Activated CD4-positive, alpha-beta memory T cell treated with anti-CD3 and anti-CD28 coated beads, Interleukin-2, amount 10 ng/mL, durations not matched to agents 7 days and 5 days (primary cell): Measurements from ENCODE around the gene UNC45A. TPM values are rescaled to one million over a fixed set of nuclear protein-coding genes. Genes with fewer than 3 reads are reported as not detected.
A peak's percentile ranks its signal among the peaks of the same experiment; 100 is the strongest.
"Not testable (repeated sequence)": the region's sequence is repeated elsewhere in the genome, so short reads cannot be mapped to it uniquely, and the experiment has no call there.

Experiments
- CTCF ChIA-PET: fragments of 350-600 bp; sonication (Branson Sonifier 250); formaldehyde crosslinking; loops from one replicate; lab custom pipeline; 2021; ENCODE audit warnings: antibody characterized with exemption, inconsistent platforms; lab: Charles Lee
- POLR2A ChIA-PET: fragments of 350-600 bp; sonication (Branson Sonifier 250); formaldehyde crosslinking; loops from one replicate; lab custom pipeline; 2021; ENCODE audit warnings: antibody characterized with exemption; lab: Charles Lee
- DNase-seq: peaks from one replicate; pipeline ENCODE4 v3.0.0-alpha.2; 2020
- H3K27ac Mint-ChIP-seq: one replicate; pipeline ENCODE4 v1.8.0; 2021; ENCODE audit warnings: mild to moderate bottlenecking, mixed read lengths
- H3K27me3 Mint-ChIP-seq: one replicate; pipeline ENCODE4 v1.8.0; 2021; ENCODE audit warnings: mixed read lengths
- H3K36me3 Mint-ChIP-seq: one replicate; pipeline ENCODE4 v1.8.0; 2021; ENCODE audit warnings: low read depth, mixed read lengths
- H3K4me1 Mint-ChIP-seq: one replicate; pipeline ENCODE4 v1.8.0; 2021; ENCODE audit warnings: mixed read lengths
- H3K4me3 Mint-ChIP-seq: one replicate; pipeline ENCODE4 v1.8.0; 2021; ENCODE audit warnings: mild to moderate bottlenecking, mixed read lengths
- H3K9me3 Mint-ChIP-seq: one replicate; pipeline ENCODE4 v1.8.0; 2021; ENCODE audit warnings: mixed read lengths
- total RNA-seq, 2 experiments: library from RNA; stranded (reverse); gene quantifications; one replicate each; pipeline ENCODE4 v1.2.3, GENCODE V29; 2021

Gene UNC45A
- total RNA-seq, 2 experiments from 2014 or later: 71.3 to 75.2 TPM

DNA sequence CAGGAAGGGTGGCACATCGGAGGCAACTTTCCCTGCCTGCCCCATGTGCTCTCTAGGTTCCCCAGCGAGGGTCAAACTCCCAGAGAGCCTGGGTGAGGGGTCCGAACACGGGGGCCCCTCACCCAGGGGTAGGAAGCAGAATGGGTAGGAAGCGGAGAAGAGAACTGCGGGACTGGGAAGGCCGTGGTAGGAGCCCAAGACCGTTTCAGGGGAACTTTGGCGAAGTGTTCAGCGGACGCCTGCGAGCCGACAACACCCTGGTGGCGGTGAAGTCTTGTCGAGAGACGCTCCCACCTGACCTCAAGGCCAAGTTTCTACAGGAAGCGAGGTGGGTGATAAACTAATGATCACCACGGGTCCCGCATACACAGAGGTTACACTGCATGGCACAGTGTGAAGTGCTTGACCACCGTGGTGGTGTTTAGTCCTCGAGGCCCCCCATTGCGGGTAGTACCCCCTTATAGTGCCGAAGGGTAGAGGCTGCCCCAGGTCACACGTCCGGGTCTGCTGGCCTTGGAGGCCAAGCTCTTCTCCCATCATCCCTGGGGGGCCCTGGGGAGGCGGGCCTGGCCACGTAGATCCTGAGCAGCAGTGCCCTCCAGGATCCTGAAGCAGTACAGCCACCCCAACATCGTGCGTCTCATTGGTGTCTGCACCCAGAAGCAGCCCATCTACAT lies 42.4 kb upstream of the UNC45A start:
- no peak overlapping the region for H3K27ac Mint-ChIP-seq
- POLR2A ChIA-PET: interaction anchor here (1.0 to 3.2 kb wide), 2 partner anchors 9 to 11 kb away, joined by 3 to 18 read pairs; partner anchors contain the start of gene MAN2A2
- CTCF ChIA-PET: interaction anchor here (0.7 to 1.0 kb wide), 2 partner anchors 33 to 41 kb away, joined by 3 read pairs; no protein-coding TSS in a partner anchor
- no peaks in the 10 kb centered on the region for H3K9me3 Mint-ChIP-seq
- no peaks in the 10 kb centered on the region for H3K27me3 Mint-ChIP-seq
- H3K36me3 Mint-ChIP-seq: peaks cover 48% of the 10 kb centered on the region
- H3K4me3 Mint-ChIP-seq: no peak overlapping the region
- peaks cover 10% of the 10 kb centered on the region for H3K4me1 Mint-ChIP-seq
- no peak for DNase-seq

DNA sequence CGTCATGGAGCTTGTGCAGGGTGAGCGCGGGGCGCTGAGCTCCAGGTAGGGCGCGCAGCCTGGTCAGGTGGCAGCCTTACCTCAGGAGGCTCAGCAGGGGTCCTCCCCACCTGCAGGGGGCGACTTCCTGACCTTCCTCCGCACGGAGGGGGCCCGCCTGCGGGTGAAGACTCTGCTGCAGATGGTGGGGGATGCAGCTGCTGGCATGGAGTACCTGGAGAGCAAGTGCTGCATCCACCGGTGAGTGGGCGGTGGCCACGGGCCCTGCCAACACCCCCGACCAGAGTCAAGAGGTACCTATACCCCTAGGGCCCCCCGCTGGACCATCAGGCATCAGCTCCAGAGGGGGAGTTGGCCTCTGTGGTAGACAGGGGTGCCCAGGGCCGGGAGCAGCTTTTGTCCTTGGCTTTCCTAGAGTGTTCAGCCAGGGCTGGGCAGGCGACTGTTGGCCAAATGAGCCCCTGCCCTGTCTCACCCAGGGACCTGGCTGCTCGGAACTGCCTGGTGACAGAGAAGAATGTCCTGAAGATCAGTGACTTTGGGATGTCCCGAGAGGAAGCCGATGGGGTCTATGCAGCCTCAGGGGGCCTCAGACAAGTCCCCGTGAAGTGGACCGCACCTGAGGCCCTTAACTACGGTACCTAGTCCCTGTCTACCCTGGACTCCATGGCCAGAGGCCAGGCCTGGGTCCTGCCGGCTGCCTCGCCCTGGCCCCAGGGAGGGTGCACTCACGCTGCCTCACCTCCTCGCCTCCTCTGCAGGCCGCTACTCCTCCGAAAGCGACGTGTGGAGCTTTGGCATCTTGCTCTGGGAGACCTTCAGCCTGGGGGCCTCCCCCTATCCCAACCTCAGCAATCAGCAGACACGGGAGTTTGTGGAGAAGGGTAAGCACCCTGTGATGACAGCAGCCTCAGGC lies 41.7 kb upstream of the UNC45A start:
- Mint-ChIP-seq H3K27ac (no peak overlapping the region), H3K27me3 (no peaks in the 10 kb centered on the region), H3K4me1 (peaks cover 8% of the 10 kb centered on the region), H3K4me3 (no peak overlapping the region), H3K36me3 (peaks cover 44% of the 10 kb centered on the region), H3K9me3 (no peaks in the 10 kb centered on the region)
- POLR2A ChIA-PET: interaction anchor here (1.0 to 3.2 kb wide), 3 partner anchors 8 to 112 kb away, joined by 3 to 18 read pairs (median 4); partner anchors contain the start of gene MAN2A2
- CTCF ChIA-PET: interaction anchor here (0.7 kb wide), 1 partner anchor 33 kb away, joined by 3 read pairs; no protein-coding TSS in a partner anchor
- DNase-seq: no peak

- H3K4me3 Mint-ChIP-seq: no peak overlapping the region
- no peak for DNase-seq
- H3K36me3 Mint-ChIP-seq: peaks cover 39% of the 10 kb centered on the region
- H3K4me1 Mint-ChIP-seq: peaks cover 3% of the 10 kb centered on the region
- H3K9me3 Mint-ChIP-seq: no peaks in the 10 kb centered on the region
- no peaks in the 10 kb centered on the region for H3K27me3 Mint-ChIP-seq
- POLR2A ChIA-PET: interaction anchor here (0.9 to 5.1 kb wide), 6 partner anchors 8 to 178 kb away, joined by 3 to 26 read pairs (median 3); partner anchors contain the start of genes FES, HDDC3 and MAN2A2
- CTCF ChIA-PET: interaction anchor here (0.8 to 4.1 kb wide), 4 partner anchors 10 to 39 kb away, joined by 3 to 20 read pairs (median 8); partner anchors contain the start of genes HDDC3 and UNC45A
- H3K27ac Mint-ChIP-seq: no peak overlapping the region
Observed at GRCh38 chr15:90895571-90896117, 39.4 kb upstream of the UNC45A start.

GRCh38 chr15:90897131-90897655 lies 37.9 kb upstream of the UNC45A start:
- Mint-ChIP-seq H3K4me1 (peaks cover 15% of the 10 kb centered on the region), H3K36me3 (peaks cover 30% of the 10 kb centered on the region)
- ChIA-PET CTCF (interaction anchor here (4.1 kb wide), 1 partner anchor 12 kb away, joined by 20 read pairs; no protein-coding TSS in a partner anchor), POLR2A (interaction anchor here (1.4 to 5.1 kb wide), 2 partner anchors 9 to 12 kb away, joined by 3 to 26 read pairs; partner anchors contain the start of gene FES)
- H3K9me3 Mint-ChIP-seq, H3K27ac Mint-ChIP-seq, DNase-seq, H3K4me3 Mint-ChIP-seq, H3K27me3 Mint-ChIP-seq: not testable (repeated sequence)

GRCh38 chr15:90901175-90902039 lies 33.7 kb upstream of the UNC45A start:
- H3K27me3 Mint-ChIP-seq: no peaks in the 10 kb centered on the region
- POLR2A ChIA-PET: interaction anchor here (0.7 to 7.1 kb wide), 10 partner anchors 9 to 184 kb away, joined by 3 to 211 read pairs (median 3); partner anchors contain the start of genes BLM, HDDC3, RCCD1 and UNC45A
- CTCF ChIA-PET: interaction anchor here (1.1 to 6.7 kb wide), 11 partner anchors 12 to 302 kb away, joined by 3 to 210 read pairs (median 5); partner anchors contain the start of genes HDDC3, RCCD1 and UNC45A

DNA sequence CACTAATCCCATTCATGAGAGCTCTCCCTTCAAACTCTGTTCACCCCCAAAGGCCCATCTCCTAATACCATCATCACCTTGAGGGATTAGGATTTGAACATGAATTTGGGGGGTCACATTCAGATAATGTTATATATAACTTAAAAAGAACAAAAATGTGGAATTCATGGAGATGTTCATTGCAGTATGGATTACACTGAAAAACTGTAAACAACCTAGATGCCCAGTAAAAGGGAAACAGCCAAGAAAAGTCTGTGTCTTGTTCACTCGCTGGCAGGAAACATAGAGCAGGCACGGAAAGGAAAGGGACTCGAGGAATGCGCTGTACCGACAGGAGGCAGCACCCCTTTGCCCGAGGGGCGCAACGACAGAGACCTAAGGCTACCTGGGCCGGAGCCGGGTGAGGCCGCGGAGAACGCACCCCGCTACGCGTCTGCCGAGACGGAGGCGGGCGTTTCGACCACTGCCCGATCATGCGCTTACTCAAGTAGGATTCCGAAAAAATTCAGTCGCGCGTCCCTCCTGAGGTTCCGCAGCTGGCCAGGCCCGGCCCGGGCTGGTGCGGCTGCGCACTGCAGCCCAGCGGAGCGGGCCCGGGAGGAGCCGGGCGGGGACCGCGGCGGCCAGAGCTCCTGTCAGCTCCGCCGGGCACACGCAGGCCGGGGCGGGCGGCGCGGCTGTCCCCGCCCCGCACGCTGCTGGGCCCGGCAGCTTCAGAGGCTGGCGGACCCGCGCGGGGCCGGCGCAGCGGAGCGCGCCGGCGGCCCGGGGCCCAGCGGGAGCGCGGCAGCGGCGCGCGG lies 32.8 kb upstream of the UNC45A start:
- Mint-ChIP-seq H3K27ac (peak overlapping the region; percentile 81), H3K27me3 (no peaks in the 10 kb centered on the region), H3K4me3 (peak overlapping the region; percentile 80), H3K9me3 (no peaks in the 10 kb centered on the region), H3K4me1 (peaks cover 40% of the 10 kb centered on the region), H3K36me3 (peaks cover 29% of the 10 kb centered on the region)
- CTCF ChIA-PET: interaction anchor here (0.6 to 6.7 kb wide), 28 partner anchors 13 to 582 kb away, joined by 3 to 210 read pairs (median 3); partner anchors contain the start of genes HDDC3, RCCD1 and UNC45A
- POLR2A ChIA-PET: interaction anchor here (0.5 to 7.1 kb wide), 35 partner anchors 8 to 527 kb away, joined by 3 to 211 read pairs (median 4); partner anchors contain the start of genes BLM, HDDC3, RCCD1 and UNC45A
- peak; percentile 77 for DNase-seq

More at GRCh38 chr15:90901175-90902039, 33.7 kb upstream of the UNC45A start:
- no peaks in the 10 kb centered on the region for H3K9me3 Mint-ChIP-seq
- H3K4me1 Mint-ChIP-seq: peaks cover 40% of the 10 kb centered on the region
- peaks cover 22% of the 10 kb centered on the region for H3K36me3 Mint-ChIP-seq
- peak overlapping the region; percentile 81 for H3K27ac Mint-ChIP-seq
- H3K4me3 Mint-ChIP-seq: peak overlapping the region; percentile 80
- DNase-seq: no peak

DNA sequence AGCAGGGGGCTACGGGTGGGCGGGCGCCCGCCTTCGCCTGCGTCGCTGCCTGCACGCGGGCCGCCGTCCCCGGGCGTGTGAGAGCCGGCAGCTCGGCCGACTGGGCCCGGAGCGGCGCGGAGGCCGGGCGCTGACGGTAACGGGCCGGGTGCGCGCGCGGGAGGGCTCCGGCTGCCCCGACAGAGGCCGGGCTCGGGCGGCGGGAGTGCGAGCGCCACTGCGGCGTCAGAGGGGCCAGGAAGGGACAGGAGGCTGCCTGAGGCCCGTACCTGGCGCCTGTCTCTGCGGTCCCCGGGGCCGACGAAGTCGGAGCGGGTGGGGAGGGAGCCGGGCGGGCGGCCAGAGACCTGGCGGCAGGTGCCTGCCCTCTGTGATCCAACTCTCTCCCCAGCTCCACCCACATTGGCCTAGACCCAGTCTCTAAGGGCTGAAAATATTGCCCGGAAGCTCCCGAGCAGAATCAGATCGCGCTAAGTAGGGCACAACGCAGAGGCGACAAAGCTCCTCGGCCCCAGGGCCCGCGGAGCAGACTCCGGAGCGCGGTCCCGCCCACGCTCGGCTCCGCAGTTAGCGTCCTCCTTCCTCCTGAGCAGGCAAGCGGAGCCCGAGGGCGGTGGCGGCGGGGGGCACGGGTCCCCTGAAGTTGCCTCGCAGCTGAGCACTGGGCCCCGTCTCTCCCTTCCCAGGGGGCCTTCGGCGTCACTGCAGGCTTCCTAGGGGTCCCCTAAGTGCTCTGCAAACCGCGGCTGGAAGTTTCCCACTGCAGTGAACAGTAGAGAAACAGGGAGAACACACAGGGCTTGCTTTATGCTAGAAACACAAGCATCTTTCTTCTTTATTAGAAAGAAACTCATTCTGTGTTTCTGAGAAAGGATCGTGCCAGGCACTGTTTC lies 32.0 kb upstream of the UNC45A start, which contains the start of gene MAN2A2:
MAN2A2 (plus strand) TSS at position 463 of the 893 bp plus-strand sequence. CDS start 906 bp downstream, outside the sequence.
- ChIA-PET POLR2A (interaction anchor here (0.5 to 7.1 kb wide), 37 partner anchors 9 to 669 kb away, joined by 3 to 211 read pairs (median 4); partner anchors contain the start of genes BLM, CIB1, GDPGP1 and HDDC3), CTCF (interaction anchor here (0.6 to 6.7 kb wide), 31 partner anchors 14 to 583 kb away, joined by 3 to 210 read pairs (median 3); partner anchors contain the start of genes BLM, HDDC3, RCCD1 and UNC45A)
- H3K27ac Mint-ChIP-seq: peak within 1 kb of the TSS; percentile 82
- H3K36me3 Mint-ChIP-seq: peaks cover 37% of the 10 kb centered on the region
- H3K4me3 Mint-ChIP-seq: peak within 1 kb of the TSS; percentile 80
- no peaks in the 10 kb centered on the region for H3K27me3 Mint-ChIP-seq
- H3K4me1 Mint-ChIP-seq: peaks cover 40% of the 10 kb centered on the region
- H3K9me3 Mint-ChIP-seq: no peaks in the 10 kb centered on the region
- DNase-seq: peak; percentile 76

DNA sequence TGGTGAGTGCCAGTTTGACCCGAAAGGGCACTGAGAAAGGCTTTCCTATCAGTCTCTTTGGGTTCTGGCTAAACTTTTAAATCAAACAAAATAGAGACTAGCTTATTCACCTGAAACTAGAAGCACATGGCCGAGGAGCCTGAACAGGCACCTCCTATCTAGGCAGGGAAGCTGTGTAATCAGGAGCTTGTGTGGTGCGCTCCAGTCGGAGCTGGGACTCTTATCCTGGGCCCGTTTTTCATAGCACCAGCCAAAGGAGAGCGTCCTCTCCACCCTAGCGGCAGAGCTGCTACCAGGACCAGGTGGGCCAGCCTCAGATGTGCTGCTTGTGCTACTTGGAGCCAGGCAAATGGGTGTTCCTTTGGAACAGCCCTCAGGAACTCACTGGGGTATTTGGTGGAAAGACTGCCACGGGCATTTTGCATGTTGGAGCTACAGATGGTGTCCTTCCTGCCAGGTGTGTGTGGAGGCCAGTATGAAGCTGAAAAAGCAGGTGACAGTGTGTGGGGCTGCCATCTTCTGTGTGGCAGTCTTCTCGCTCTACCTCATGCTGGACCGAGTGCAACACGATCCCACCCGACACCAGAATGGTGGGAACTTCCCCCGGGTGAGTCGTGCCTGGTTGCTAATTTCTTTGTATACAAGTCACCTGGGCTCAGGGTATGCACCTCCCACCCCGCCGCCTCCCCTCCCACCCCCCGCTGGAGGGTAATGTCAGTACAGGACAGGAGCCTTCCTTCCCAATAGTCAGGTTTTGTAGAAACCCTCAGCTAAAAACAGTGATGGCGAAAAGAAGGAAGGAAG lies 31.1 kb upstream of the UNC45A start:
- H3K4me3 Mint-ChIP-seq: peak overlapping the region; percentile 78
- H3K4me1 Mint-ChIP-seq: peaks cover 40% of the 10 kb centered on the region
- ChIA-PET POLR2A (interaction anchor here (0.6 to 7.1 kb wide), 28 partner anchors 8 to 670 kb away, joined by 3 to 211 read pairs (median 6); partner anchors contain the start of genes BLM, CIB1, GDPGP1 and HDDC3), CTCF (interaction anchor here (0.6 to 6.7 kb wide), 15 partner anchors 15 to 516 kb away, joined by 3 to 210 read pairs (median 4); partner anchors contain the start of genes BLM, HDDC3, RCCD1 and UNC45A)
- H3K36me3 Mint-ChIP-seq: peaks cover 42% of the 10 kb centered on the region
- DNase-seq: no peak
- H3K27me3 Mint-ChIP-seq: no peaks in the 10 kb centered on the region
- H3K27ac Mint-ChIP-seq: peak overlapping the region; percentile 82
- H3K9me3 Mint-ChIP-seq: no peaks in the 10 kb centered on the region

GRCh38 chr15:90904746-90905145 lies 30.3 kb upstream of the UNC45A start:
- H3K27me3 Mint-ChIP-seq: no peaks in the 10 kb centered on the region
- peaks cover 42% of the 10 kb centered on the region for H3K36me3 Mint-ChIP-seq
- DNase-seq: no peak
- no peak overlapping the region for H3K4me3 Mint-ChIP-seq
- POLR2A ChIA-PET: interaction anchor here (1.2 to 7.1 kb wide), 7 partner anchors 9 to 187 kb away, joined by 4 to 211 read pairs (median 17); partner anchors contain the start of genes HDDC3 and UNC45A
- no peaks in the 10 kb centered on the region for H3K9me3 Mint-ChIP-seq
- CTCF ChIA-PET: interaction anchor here (0.9 to 6.7 kb wide), 3 partner anchors 14 to 145 kb away, joined by 3 to 210 read pairs (median 3); partner anchors contain the start of genes HDDC3 and UNC45A
- peaks cover 40% of the 10 kb centered on the region for H3K4me1 Mint-ChIP-seq
- H3K27ac Mint-ChIP-seq: no peak overlapping the region
